WTC11 (cell line): ENCODE measurements around the gene SHLD1.

Source experiments
- IRF2 ChIP-seq: sonication (generic); formaldehyde crosslinking; IDR thresholded peaks from 2 replicates; pipeline ENCODE4 v1.8.0; 2022; ENCODE audit warnings: low read depth, missing genetic modification reagents, borderline replicate concordance
- JUN ChIP-seq: sonication (generic); formaldehyde crosslinking; IDR thresholded peaks from 2 replicates; pipeline ENCODE4 v1.8.0; 2023; ENCODE audit warnings: mild to moderate bottlenecking, missing genetic modification reagents
- TF ChIP-seq, protein P1 (sequence below): fragments of 200-600 bp; IDR thresholded peaks from 2 replicates; pipeline ENCODE4 v1.8.0; 2022; ENCODE audit warnings: antibody characterized with exemption

DNA sequence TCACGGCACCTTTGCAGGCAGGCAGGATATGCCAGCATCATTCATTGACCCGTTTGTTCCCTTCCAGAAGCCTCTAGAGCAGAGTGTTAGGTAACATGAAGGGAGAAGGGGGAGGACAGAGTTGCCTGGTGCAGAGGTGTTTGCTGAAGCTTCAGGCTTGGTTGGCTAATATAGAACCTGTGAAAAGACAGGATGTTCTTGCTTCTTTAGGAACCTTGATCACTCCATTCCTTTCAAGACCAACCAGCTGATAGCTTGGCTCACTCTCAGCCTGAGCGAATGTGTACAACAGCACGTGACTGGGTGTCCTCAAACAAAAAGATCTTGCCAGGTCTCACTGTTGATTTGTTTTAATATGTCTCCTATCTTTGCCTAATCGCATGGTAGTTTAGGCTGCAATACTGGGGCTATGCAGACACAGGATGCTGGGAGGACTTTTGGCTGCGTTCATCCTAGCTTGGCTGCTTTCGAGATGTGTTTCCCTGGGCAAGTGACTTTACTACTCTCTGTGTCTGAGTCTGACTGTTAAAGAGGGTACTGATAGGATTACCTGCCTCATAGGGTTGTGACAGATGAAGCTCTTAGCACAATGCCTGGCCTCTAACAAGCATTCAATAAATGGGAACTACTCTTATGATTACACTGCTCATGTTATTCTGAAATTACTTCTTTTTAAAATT, 16.0 kb downstream of the SHLD1 start:
- TF ChIP-seq IRF2: no peak
- TF ChIP-seq, protein P1, sequence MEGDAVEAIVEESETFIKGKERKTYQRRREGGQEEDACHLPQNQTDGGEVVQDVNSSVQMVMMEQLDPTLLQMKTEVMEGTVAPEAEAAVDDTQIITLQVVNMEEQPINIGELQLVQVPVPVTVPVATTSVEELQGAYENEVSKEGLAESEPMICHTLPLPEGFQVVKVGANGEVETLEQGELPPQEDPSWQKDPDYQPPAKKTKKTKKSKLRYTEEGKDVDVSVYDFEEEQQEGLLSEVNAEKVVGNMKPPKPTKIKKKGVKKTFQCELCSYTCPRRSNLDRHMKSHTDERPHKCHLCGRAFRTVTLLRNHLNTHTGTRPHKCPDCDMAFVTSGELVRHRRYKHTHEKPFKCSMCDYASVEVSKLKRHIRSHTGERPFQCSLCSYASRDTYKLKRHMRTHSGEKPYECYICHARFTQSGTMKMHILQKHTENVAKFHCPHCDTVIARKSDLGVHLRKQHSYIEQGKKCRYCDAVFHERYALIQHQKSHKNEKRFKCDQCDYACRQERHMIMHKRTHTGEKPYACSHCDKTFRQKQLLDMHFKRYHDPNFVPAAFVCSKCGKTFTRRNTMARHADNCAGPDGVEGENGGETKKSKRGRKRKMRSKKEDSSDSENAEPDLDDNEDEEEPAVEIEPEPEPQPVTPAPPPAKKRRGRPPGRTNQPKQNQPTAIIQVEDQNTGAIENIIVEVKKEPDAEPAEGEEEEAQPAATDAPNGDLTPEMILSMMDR: no peak
- no peak for TF ChIP-seq JUN (CRISPR knock-in tag)
